HEK293 (cell line): ENCODE measurements around the gene HCAR2.

Source experiments
- CTCF ChIA-PET: fragments of 350-600 bp; formaldehyde crosslinking; extraction: SDS; loops from one replicate; lab custom pipeline; 2021; ENCODE audit warnings: antibody characterized with exemption; lab: Yijun Ruan, JAX
- POLR2A ChIA-PET: fragments of 300-600 bp; formaldehyde crosslinking; extraction: SDS; loops from one replicate; lab custom pipeline; 2020; ENCODE audit warnings: antibody characterized with exemption, inconsistent platforms; lab: Yijun Ruan, JAX
- H3K27ac ChIP-seq: fragments of 200-500 bp; sonication (Bioruptor generic); 2 replicates; pipeline ENCODE4 v1.5.1; 2014; ENCODE audit warnings: low read depth, low read length, control low read depth, inconsistent platforms; ENCODE audit errors: extremely low read depth
- H3K36me3 ChIP-seq, 2 experiments: fragments of 200-500 bp in 1 of 2; sonication (Bioruptor generic) in 1 of 2; 1 replicate in 1 of 2; 2 replicates in 1 of 2; pipeline ENCODE4 v1.5.1; 2014 to 2017; ENCODE audit warnings: inconsistent platforms in 2 of 2, low read length in 2 of 2; ENCODE audit not compliant: control insufficient read depth in 2 of 2, insufficient read depth in 1 of 2
- H3K4me1 ChIP-seq: fragments of 200-500 bp; sonication (Bioruptor generic); 2 replicates; pipeline ENCODE4 v1.5.1; 2014; ENCODE audit warnings: mild to moderate bottlenecking, low read length, inconsistent platforms; ENCODE audit not compliant: control insufficient read depth, insufficient read depth
- H3K4me3 ChIP-seq: 2 replicates; pipeline ENCODE4 v1.5.1; 2011; ENCODE audit warnings: low read depth, mild to moderate bottlenecking, control low read depth, low read length, moderate library complexity
- H3K9me3 ChIP-seq: fragments of 200-500 bp; sonication (Bioruptor generic); 2 replicates; pipeline ENCODE4 v1.5.1; 2014; ENCODE audit warnings: low read depth, low read length, inconsistent platforms; ENCODE audit not compliant: control insufficient read depth, insufficient read depth
- HOXA7 ChIP-seq: sonication (generic); formaldehyde crosslinking; IDR thresholded peaks from 2 replicates; pipeline ENCODE4 v1.8.1; 2022; ENCODE audit warnings: missing genetic modification reagents, borderline replicate concordance
- KLF1 ChIP-seq: fragments of 450-650 bp; formaldehyde crosslinking; IDR thresholded peaks from 2 replicates; pipeline ENCODE4 v1.5.1; 2016; ENCODE audit warnings: missing biosample characterization, missing genetic modification characterization
- ZBTB26 ChIP-seq: fragments of 450-650 bp; formaldehyde crosslinking; optimal IDR thresholded peaks from 2 replicates; pipeline ENCODE3; 2016; ENCODE audit warnings: missing biosample characterization, mild to moderate bottlenecking, missing genetic modification characterization
- ZBTB44 ChIP-seq: fragments of 450-650 bp; IDR thresholded peaks from 2 replicates; pipeline ENCODE4 v1.5.1; 2018; ENCODE audit warnings: missing biosample characterization, mild to moderate bottlenecking, missing genetic modification characterization
- ZFP69B ChIP-seq: fragments of 450-650 bp; formaldehyde crosslinking; IDR thresholded peaks from 2 replicates; pipeline ENCODE4 v1.5.1; 2016; ENCODE audit warnings: missing biosample characterization, missing genetic modification characterization
- ZNF133 ChIP-seq: fragments of 450-650 bp; formaldehyde crosslinking; IDR thresholded peaks from 2 replicates; pipeline ENCODE4 v1.5.1; 2016; ENCODE audit warnings: missing biosample characterization, missing genetic modification characterization
- ZNF157 ChIP-seq: fragments of 450-650 bp; formaldehyde crosslinking; IDR thresholded peaks from 2 replicates; pipeline ENCODE4 v1.5.1; 2016; ENCODE audit warnings: missing biosample characterization, missing genetic modification characterization
- ZNF184 ChIP-seq: fragments of 450-650 bp; IDR thresholded peaks from 2 replicates; pipeline ENCODE4 v1.5.1; 2018; ENCODE audit warnings: missing biosample characterization, mild to moderate bottlenecking, missing genetic modification characterization
- ZNF324 ChIP-seq: fragments of 450-650 bp; formaldehyde crosslinking; IDR thresholded peaks from 2 replicates; pipeline ENCODE4 v1.5.1; 2016; ENCODE audit warnings: missing biosample characterization, missing genetic modification characterization
- ZNF394 ChIP-seq: fragments of 450-650 bp; formaldehyde crosslinking; IDR thresholded peaks from 2 replicates; pipeline ENCODE4 v1.5.1; 2016; ENCODE audit warnings: missing biosample characterization, missing genetic modification characterization, mild to moderate bottlenecking, moderate library complexity, borderline replicate concordance
- ZNF449 ChIP-seq: fragments of 450-650 bp; formaldehyde crosslinking; IDR thresholded peaks from 2 replicates; pipeline ENCODE4 v1.5.1; 2017; ENCODE audit warnings: missing biosample characterization, mild to moderate bottlenecking, missing genetic modification characterization, moderate library complexity
- ZNF629 ChIP-seq: fragments of 450-650 bp; formaldehyde crosslinking; IDR thresholded peaks from 2 replicates; pipeline ENCODE4 v1.5.1; 2017; ENCODE audit warnings: missing biosample characterization, missing genetic modification characterization
- ZNF654 ChIP-seq: fragments of 450-650 bp; formaldehyde crosslinking; IDR thresholded peaks from 2 replicates; pipeline ENCODE4 v1.5.1; 2016; ENCODE audit warnings: low read depth, missing biosample characterization, missing genetic modification characterization
- ZNF664 ChIP-seq: fragments of 450-650 bp; formaldehyde crosslinking; IDR thresholded peaks from 2 replicates; pipeline ENCODE4 v1.5.1; 2016; ENCODE audit warnings: missing biosample characterization, missing genetic modification characterization
- ZNF747 ChIP-seq: fragments of 450-650 bp; formaldehyde crosslinking; IDR thresholded peaks from 2 replicates; pipeline ENCODE4 v1.5.1; 2016; ENCODE audit warnings: missing biosample characterization, missing genetic modification characterization
- ZNF777 ChIP-seq: fragments of 450-650 bp; formaldehyde crosslinking; IDR thresholded peaks from 2 replicates; pipeline ENCODE4 v1.5.1; 2017; ENCODE audit warnings: missing biosample characterization, missing genetic modification characterization, borderline replicate concordance
- ZSCAN4 ChIP-seq: fragments of 450-650 bp; formaldehyde crosslinking; IDR thresholded peaks from 2 replicates; pipeline ENCODE4 v1.5.1; 2017; ENCODE audit warnings: missing biosample characterization, missing genetic modification characterization
- TF ChIP-seq, protein P1 (sequence below): fragments of 450-650 bp; formaldehyde crosslinking; IDR thresholded peaks from 2 replicates; pipeline ENCODE4 v1.5.1; 2016; ENCODE audit warnings: missing biosample characterization, missing genetic modification characterization
- TF ChIP-seq, protein P2 (sequence below): fragments of 450-650 bp; formaldehyde crosslinking; IDR thresholded peaks from 2 replicates; pipeline ENCODE4 v1.5.1; 2016; ENCODE audit warnings: missing biosample characterization, missing genetic modification characterization
- TF ChIP-seq, protein P3 (sequence below): fragments of 450-650 bp; formaldehyde crosslinking; IDR thresholded peaks from 2 replicates; pipeline ENCODE4 v1.5.1; 2016; ENCODE audit warnings: missing biosample characterization, missing genetic modification characterization

HCAR2 gene

DNA sequence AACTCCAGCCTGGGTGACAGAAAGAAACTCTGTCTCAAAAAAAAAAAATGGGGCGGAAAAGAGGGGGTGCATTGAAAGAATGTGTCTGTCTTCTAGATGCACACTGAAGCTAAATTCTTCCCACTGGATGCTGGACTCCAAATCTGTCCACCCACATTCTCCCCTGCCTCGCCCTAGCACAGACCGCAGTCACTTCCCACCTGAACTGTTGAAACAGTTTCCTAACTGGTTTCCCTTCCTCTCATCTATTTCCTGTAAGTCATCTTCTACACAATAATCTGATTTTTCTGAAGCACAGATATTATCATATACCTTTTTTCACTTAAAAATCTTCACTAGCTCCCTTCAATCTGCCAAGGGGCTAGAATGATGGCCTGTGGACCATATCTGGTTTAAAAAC, 29.0 kb upstream of the HCAR2 start:
- ChIA-PET CTCF (no interaction called here), POLR2A (no interaction called here)
- Histone ChIP-seq H3K4me3 (no peak overlapping the region), H3K36me3 (no peaks in the 10 kb centered on the region), H3K4me1 (no peaks in the 10 kb centered on the region), H3K9me3 (no peaks in the 10 kb centered on the region), H3K27ac (no peak overlapping the region)
- TF ChIP-seq ZSCAN4 (tag by site-specific recombination) = no peak
- no peak for TF ChIP-seq ZNF157 (tag by site-specific recombination)

DNA sequence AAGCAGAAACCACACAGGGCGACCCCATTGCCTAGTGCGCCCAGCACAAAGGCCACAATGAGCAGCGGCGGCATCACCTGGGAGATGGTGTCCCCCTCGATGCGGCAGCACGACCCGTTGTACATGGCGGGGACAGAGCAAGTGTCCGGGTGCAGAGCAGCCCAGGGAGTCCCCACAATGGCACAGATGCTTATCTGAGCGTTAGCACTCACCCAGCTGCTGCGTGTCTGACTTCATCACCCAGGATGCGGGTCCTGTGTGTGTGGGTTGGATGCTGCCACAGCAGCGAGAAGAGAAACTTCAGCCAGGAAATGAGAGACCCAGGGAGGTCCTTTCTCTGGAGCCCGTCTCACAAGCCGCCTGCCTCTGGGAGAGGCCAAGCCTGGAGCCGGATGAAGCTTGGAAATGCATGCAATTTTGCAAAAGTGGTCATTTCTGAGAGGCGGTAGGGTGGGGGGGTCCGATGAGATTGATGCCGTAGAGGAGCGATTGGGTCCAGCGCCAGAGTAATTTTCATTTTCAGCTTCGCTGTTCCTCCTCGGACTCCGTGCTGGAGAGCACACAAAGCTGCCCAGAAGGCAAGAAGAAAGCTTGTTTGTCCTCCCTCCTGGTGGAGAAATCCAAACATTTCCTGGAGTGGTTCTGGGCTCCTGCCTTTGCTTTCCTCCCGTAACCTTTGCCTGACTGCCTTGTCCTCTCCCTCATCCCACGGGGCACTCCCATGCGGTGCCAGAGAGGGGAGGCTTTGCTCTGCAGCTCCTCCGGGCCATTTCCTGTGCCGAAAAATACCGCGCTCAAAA, 27.3 kb upstream of the HCAR2 start, which contains the start of gene HCAR1:
Gene HCAR1 (minus strand): TSS at position 630 of the 800 bp plus-strand sequence. CDS start 505 bp downstream, at position 125.
- Histone ChIP-seq H3K4me1 (no peaks in the 10 kb centered on the region), H3K9me3 (no peaks in the 10 kb centered on the region), H3K4me3 (no peak within 1 kb of the TSS), H3K27ac (no peak within 1 kb of the TSS), H3K36me3 (no peaks in the 10 kb centered on the region)
- TF ChIP-seq, protein P1, sequence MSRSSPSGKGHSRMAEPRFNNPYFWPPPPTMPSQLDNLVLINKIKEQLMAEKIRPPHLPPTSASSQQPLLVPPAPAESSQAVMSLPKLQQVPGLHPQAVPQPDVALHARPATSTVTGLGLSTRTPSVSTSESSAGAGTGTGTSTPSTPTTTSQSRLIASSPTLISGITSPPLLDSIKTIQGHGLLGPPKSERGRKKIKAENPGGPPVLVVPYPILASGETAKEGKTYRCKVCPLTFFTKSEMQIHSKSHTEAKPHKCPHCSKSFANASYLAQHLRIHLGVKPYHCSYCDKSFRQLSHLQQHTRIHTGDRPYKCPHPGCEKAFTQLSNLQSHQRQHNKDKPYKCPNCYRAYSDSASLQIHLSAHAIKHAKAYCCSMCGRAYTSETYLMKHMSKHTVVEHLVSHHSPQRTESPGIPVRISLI (tag by site-specific recombination) = no peak
- TF ChIP-seq ZSCAN4 (tag by site-specific recombination) (no peak), ZNF324 (tag by site-specific recombination) (no peak), HOXA7 (CRISPR knock-in tag) (no peak), ZNF184 (tag by site-specific recombination) (no peak), ZFP69B (tag by site-specific recombination) (no peak), ZBTB44 (no peak), ZNF777 (tag by site-specific recombination) (no peak), ZNF449 (tag by site-specific recombination) (no peak), ZNF394 (no peak), ZNF747 (tag by site-specific recombination) (no peak), ZNF629 (tag by site-specific recombination) (no peak), ZNF133 (tag by site-specific recombination) (no peak), KLF1 (tag by site-specific recombination) (no peak), ZNF654 (tag by site-specific recombination) (no peak), ZBTB26 (tag by site-specific recombination) (no peak), ZNF664 (tag by site-specific recombination) (no peak)
- TF ChIP-seq, protein P2, sequence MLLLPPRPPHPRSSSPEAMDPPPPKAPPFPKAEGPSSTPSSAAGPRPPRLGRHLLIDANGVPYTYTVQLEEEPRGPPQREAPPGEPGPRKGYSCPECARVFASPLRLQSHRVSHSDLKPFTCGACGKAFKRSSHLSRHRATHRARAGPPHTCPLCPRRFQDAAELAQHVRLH (tag by site-specific recombination) = no peak
- TF ChIP-seq, protein P3, sequence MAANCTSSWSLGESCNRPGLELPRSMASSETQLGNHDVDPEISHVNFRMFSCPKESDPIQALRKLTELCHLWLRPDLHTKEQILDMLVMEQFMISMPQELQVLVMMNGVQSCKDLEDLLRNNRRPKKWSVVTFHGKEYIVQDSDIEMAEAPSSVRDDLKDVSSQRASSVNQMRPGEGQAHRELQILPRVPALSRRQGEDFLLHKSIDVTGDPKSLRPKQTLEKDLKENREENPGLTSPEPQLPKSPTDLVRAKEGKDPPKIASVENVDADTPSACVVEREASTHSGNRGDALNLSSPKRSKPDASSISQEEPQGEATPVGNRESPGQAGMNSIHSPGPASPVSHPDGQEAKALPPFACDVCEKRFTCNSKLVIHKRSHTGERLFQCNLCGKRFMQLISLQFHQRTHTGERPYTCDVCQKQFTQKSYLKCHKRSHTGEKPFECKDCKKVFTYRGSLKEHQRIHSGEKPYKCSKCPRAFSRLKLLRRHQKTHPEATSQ (tag by site-specific recombination) = no peak
- ChIA-PET POLR2A (no interaction called here), CTCF (interaction anchor here (0.6 kb wide), 2 partner anchors 67 to 394 kb away, joined by 4 to 5 read pairs; no protein-coding TSS in a partner anchor)
